Kidney (tissue), 14 donors: ENCODE measurements around the gene TRIM5. TPM values are rescaled to one million over a fixed set of nuclear protein-coding genes. Genes with fewer than 3 reads are reported as not detected.

Experiments used
- DNase-seq, 5 donors: peaks; one replicate each; pipeline ENCODE4 v3.0.0-alpha.2; 2013 to 2020
- FAIRE-seq: peaks from 2 replicates; lab custom pipeline; 2012; peaks lifted over from hg19 to GRCh38; lab: Jason Lieb, UNC
- H3K27ac ChIP-seq, 2 donors: one replicate each; pipeline ENCODE4 v1.7.0; 2013; ENCODE audit warnings: low read depth in 2 of 2, low read length in 2 of 2, inconsistent platforms in 1 of 2
- H3K27me3 ChIP-seq: one replicate; pipeline ENCODE4 v1.7.1; 2013; ENCODE audit warnings: low read length, inconsistent platforms; ENCODE audit not compliant: control insufficient read depth, insufficient read depth
- H3K36me3 ChIP-seq, 3 donors: one replicate each; pipeline versions ENCODE4 v1.7.0 to v1.7.1; 2013; ENCODE audit warnings: low read length in 3 of 3, control low read depth in 1 of 3, inconsistent platforms in 1 of 3; ENCODE audit not compliant: insufficient read depth in 3 of 3, control insufficient read depth in 2 of 3
- H3K4me1 ChIP-seq, 3 donors: one replicate each; pipeline versions ENCODE4 v1.7.0 to v1.7.1; 2013; ENCODE audit warnings: low read length in 3 of 3, inconsistent platforms in 1 of 3, low read depth in 1 of 3; ENCODE audit not compliant: control insufficient read depth in 2 of 3, insufficient read depth in 2 of 3
- H3K4me3 ChIP-seq, 3 donors: one replicate each; pipeline versions ENCODE4 v1.7.0 to v1.8.1; 2013; ENCODE audit warnings: low read length in 3 of 3, control low read depth in 1 of 3, inconsistent platforms in 1 of 3
- H3K9ac ChIP-seq, 3 donors: one replicate each; pipeline versions ENCODE4 v1.7.0 to v1.7.1; 2013; ENCODE audit warnings: low read length in 3 of 3, control low read depth in 1 of 3, inconsistent platforms in 1 of 3
- H3K9me3 ChIP-seq, 3 donors: one replicate each; pipeline versions ENCODE4 v1.7.0 to v1.7.1; 2013; ENCODE audit warnings: low read length in 3 of 3, control low read depth in 1 of 3, inconsistent platforms in 1 of 3; ENCODE audit not compliant: control insufficient read depth in 2 of 3, insufficient read depth in 1 of 3
- intact Hi-C: fragments of 100-400 bp; cut with DNase I; formaldehyde crosslinking; loops from one replicate; pipeline ENCODE4 v1.11.1; 2022
- polyA plus RNA-seq: library from polyadenylated mRNA; stranded (reverse); fragments of 350-450 nt; fragmentation: Illumina TruSeq; extraction: RNeasy Lipid Tissue Mini Kit (QIAGEN cat#74804); gene quantifications from one replicate; pipeline ENCODE4 v1.2.3, GENCODE V29; 2014; ENCODE audit warnings: low read depth, low replicate concordance; ENCODE audit not compliant: insufficient read depth
- total RNA-seq: library from RNA; stranded (reverse); fragmentation: NEBNext Ultra II Directional; extraction: Animal tissue kit (Norgen Biotek cat#: 25700); gene quantifications from one replicate; pipeline ENCODE4 v1.2.1, GENCODE V29; 2021
- TF ChIP-seq, protein P1 (sequence below): IDR thresholded peaks from 3 replicates; pipeline ENCODE4 v1.5.1; 2012; ENCODE audit warnings: mild to moderate bottlenecking, moderate library complexity, borderline replicate concordance; ENCODE audit not compliant: insufficient read depth; ENCODE audit errors: extremely low read depth
- donor health status: control.
- donor health status: control.
- donor health status: control.
- donor health status: control.
- donor health status: control.
- donor health status: DM: yes; HTN: yes; CAD: no.
- donor health status: Normal renal cell carcinoma (clear cell type).

The TRIM5 gene
- total and polyA plus RNA-seq, 2 donors from 2014 or later = 11.2 to 27.7 TPM

DNA sequence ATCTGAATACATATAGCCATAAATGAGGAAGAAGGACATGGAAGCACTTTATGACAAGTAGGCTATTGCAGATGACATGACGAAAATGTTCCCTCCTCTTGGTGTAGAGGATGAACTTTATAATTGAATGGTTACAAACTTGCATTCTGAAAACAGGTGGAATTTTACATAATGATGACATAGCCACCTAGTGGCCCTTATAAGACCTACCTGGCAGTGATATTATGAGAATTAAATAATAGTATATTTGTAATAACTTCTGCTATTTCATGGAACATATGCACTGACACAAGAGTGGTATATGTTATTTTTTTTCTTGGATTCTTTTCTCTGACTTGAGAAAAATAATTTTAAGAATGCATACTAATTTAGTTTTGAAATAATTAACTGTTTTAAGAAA is 27.6 kb upstream of the TRIM5 start:
- FAIRE-seq = peak; percentile 76

DNA sequence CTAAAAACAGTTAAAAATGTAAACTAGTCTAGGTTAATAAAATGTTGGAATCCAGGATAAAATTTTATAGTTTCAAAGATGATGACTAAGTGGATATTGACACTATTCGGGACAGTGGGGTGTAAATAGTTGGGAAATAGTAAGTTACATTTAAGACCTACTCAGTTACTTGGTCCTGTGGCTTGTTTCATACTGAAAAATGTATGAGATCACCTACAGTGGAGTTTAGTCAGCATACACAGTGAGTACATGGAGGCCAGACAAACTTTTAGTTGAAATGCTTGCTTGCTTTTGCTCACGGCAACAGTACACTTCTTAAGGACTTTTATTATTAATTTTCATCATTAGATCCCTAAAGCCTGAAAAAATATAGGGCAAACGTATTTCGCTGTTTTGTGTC is 20.8 kb upstream of the TRIM5 start:
- intact Hi-C loops = no loop called here
- TF ChIP-seq, protein P1, sequence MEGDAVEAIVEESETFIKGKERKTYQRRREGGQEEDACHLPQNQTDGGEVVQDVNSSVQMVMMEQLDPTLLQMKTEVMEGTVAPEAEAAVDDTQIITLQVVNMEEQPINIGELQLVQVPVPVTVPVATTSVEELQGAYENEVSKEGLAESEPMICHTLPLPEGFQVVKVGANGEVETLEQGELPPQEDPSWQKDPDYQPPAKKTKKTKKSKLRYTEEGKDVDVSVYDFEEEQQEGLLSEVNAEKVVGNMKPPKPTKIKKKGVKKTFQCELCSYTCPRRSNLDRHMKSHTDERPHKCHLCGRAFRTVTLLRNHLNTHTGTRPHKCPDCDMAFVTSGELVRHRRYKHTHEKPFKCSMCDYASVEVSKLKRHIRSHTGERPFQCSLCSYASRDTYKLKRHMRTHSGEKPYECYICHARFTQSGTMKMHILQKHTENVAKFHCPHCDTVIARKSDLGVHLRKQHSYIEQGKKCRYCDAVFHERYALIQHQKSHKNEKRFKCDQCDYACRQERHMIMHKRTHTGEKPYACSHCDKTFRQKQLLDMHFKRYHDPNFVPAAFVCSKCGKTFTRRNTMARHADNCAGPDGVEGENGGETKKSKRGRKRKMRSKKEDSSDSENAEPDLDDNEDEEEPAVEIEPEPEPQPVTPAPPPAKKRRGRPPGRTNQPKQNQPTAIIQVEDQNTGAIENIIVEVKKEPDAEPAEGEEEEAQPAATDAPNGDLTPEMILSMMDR = no peak
- Histone ChIP-seq H3K9me3 (no peaks in the 10 kb centered on the region), H3K36me3 (peaks cover 0 to 6% (median 3%) of the 10 kb centered on the region in 3 donors), H3K9ac (no peak overlapping the region), H3K4me3 (no peak overlapping the region), H3K4me1 (no peaks in the 10 kb centered on the region), H3K27me3 (no peaks in the 10 kb centered on the region), H3K27ac (no peak overlapping the region)
- FAIRE-seq (no peak), DNase-seq (no peak)

More for the DNA sequence above, 27.6 kb upstream of the TRIM5 start:
- Histone ChIP-seq H3K27me3 (no peaks in the 10 kb centered on the region), H3K4me1 (no peaks in the 10 kb centered on the region), H3K9ac (no peak overlapping the region), H3K27ac (no peak overlapping the region), H3K4me3 (no peak overlapping the region), H3K36me3 (peaks cover 0 to 6% (median 3%) of the 10 kb centered on the region in 3 donors), H3K9me3 (no peaks in the 10 kb centered on the region)
- intact Hi-C loops = no loop called here
- no peak for DNase-seq
- TF ChIP-seq, protein P1 = peak; percentile 26

DNA sequence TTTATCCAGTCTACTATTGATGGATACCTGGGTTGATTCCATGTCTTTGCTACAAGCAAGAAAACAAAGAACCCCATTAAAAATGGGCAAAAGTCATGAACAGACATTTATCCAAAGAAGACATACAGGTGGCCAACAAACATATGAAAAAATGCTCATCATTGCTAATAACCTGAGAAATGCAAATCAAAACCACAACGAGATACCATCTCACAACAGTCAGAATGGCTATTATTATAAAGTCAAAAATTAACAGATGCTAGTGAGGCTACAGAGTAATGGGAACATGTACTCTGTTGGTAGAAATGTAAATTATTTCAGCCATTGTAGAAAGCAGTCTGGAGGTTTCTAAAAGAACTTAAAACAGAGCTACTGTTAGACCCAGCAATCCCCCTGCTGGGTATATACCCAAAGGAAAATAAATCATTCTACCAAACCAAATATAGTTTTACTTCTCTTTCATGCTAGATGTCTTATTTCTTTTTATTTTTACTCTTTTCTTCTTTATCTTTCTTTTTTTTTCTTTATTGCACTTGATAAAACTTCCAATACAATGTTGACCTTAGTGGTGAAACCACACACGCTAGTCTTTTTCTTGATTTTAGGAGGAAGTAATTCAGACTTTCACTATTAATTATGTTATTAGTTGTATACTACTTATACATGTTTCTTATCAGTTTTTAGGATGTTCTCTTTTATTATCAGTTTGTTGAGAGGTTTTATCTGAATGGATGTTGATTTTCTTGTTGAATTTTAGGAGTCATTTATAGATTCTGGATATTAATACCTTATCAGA is 19.1 kb upstream of the TRIM5 start:
- Histone ChIP-seq H3K36me3 (peaks cover 0 to 2% (median 1%) of the 10 kb centered on the region in 3 donors), H3K9ac (no peak overlapping the region), H3K4me3 (no peak overlapping the region), H3K9me3 (no peaks in the 10 kb centered on the region), H3K27me3 (no peaks in the 10 kb centered on the region), H3K27ac (no peak overlapping the region), H3K4me1 (no peaks in the 10 kb centered on the region)
- intact Hi-C loops = no loop called here
- no peak for DNase-seq
- TF ChIP-seq, protein P1 = no peak
- FAIRE-seq = peak; percentile 33
